Stimulated activated CD4-positive, alpha-beta T cell treated with anti-CD3 and anti-CD28 coated beads, Interleukin-15, amount 100 ng/mL, for 48 hours (primary cell): ENCODE data around the gene AGBL3.

Experiments used
- DNase-seq, 2 donors: peaks; one replicate each; pipeline ENCODE4 v3.0.0-alpha.2; 2020; ENCODE audit warnings: low read depth in 2 of 2

AGBL3 gene

DNA sequence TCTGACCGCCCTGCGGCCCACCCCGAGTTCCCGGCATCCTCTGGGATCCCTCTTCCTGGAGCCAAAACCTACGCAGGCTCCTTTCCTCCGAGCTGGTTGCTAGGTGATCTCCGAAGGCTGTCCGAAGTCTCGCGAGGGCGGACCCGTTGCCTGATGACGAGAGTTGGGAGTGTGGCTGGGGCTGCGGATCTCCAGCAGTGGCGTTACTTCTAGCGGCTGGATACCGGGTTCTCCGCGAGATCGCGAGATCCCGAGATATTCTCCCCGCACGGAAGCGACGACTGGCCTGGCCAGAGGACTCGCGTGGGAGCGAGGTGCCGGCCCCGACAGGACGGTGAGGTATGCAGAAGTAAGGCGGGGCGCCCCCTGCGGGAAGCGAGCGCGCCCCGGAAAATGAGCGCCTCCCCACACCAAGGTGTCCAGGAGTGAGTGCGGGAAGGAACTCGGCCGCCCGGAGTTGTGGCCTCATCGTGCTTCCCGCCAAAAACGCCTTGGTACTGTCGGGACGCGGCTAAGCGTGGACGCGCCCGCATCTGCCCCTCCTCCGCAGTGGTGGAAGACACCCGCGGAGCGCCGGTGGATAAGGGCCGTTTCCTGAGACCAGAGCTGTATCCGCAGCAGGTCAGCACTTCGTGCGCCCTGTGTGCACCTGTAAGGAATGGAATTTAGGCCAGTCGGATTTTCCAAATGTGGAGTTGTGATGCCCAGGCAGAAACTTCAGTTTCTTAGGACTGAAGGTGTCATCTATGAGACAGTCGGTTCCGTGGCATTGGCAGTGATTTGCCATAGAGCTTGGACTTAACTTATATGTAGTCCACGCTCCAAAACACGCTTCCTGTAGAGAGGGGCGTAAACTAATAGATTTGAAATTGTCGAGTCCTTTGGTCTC is at the start of gene AGBL3:
AGBL3 (plus strand) TSS at position 146 of the 889 bp plus-strand sequence. CDS start 1,426 bp downstream, outside the sequence.
- DNase-seq: peak; percentile 81 to 90

DNA sequence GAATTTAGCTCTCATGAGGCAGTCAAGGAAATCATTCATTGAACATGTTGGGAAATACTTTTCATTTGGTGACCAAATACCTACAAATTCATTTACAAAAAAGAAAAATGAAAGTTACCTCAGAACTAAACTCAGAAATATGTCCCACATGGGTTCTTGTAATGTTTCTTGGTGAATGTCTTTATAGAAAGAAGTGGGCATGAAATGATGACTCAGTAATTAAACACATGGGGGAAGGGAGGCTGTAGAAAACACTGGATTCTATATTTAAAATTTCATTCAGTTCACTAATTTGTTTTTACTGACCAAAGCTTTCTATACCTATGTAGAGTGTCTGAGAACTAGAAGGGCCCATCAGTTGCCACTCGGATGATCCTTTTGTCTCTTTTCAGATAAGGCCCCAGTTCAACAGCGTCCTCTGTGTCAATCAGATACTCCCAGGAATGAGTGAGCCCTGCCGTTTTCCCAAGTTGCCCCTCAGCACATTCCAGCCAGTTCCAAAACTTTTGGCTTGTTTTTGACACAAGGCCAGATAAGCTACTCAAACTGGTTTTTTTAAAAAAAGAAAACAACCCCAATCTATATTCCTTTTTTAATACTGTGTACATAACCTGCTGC is 49.3 kb upstream of the AGBL3 start:
- no peak for DNase-seq

DNA sequence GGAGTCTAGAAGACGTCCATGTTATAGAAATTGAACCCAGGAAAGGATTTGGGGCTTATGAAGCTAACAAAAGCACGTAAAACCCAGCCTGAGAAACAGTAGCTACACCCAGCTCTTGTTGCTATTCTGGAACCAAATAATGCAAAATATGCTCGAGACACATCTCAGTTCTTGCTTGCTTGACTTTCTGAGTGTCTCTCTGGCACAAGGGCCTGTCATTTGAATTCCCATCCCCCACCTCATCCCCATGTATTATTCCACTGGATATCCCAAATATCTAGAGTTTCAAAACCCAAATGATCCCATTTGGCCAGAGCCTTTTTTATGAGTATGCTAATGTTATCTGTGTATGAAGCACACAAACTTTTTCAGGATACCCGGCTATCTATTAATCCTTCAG is 48.2 kb upstream of the AGBL3 start:
- DNase-seq: no peak

DNA sequence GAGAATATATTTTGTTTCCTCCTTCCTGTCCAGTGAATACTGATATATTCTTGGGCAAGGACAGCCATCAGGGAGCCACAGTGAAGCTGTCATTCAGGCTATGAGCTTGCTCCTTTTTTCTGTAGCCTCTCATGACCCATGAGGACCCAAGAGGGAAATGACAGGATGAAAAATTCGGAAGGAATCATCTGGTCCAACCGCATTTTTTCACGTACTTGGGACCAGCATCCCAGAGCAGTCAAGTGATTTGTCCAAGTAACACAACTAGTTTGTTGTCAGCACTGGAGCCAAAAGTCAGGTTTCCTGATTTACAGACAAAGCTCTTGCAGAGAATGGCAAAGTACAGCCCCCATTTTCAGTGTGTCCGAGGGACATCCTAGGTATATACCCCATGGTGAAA is 47.2 kb upstream of the AGBL3 start:
- no peak for DNase-seq

DNA sequence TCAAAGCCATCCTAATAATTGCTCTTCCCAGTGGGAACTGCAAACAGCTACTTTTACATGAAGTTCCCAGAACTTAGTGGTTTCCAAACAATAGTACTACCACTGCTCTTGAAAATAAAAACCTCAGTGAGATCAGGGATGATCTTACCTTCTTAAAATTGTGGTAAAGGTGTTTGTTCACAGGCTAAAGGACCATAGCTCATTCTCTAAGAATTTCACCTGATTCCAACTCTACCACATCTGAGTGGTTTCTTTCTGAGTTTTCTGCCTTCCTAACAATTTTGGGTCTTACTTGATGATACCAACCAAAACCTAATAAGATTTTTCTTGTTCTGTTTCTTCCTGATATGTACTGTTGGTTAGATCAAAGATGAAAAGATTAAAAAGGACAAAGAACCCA is 45.6 kb upstream of the AGBL3 start:
- no peak for DNase-seq

DNA sequence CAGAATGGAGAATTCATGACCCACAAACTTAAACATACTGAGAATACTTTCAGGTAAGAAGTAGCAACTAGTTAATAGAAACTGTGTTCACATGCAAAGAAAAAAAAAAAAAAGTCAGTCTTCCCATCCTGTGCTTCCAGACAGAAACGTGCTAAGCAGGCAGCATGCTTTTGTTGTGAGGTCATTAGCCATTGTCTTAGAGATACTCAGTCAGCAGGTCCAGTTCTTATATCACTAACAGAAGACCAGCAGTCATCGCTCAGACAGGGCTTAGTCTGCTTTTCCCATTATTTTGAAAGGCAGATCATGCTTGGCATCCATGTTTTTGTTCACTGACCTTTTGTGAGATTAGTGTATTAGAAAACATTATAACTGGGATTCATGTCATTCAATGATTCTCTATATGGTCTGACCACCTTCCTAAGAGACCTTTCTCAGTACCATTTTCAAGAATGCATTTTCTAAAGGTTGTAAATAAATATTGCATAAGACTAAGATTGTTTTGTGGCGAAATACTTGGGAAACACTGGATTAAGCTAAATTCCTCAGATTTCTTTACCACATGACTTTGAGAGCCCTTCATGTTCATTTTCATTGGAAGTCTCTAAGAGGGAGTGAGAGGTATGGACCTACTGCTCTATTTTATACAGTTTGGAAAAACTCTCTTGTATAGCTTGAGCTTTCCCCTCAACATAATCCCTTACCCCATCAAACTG is 45.0 kb upstream of the AGBL3 start:
- DNase-seq: no peak

DNA sequence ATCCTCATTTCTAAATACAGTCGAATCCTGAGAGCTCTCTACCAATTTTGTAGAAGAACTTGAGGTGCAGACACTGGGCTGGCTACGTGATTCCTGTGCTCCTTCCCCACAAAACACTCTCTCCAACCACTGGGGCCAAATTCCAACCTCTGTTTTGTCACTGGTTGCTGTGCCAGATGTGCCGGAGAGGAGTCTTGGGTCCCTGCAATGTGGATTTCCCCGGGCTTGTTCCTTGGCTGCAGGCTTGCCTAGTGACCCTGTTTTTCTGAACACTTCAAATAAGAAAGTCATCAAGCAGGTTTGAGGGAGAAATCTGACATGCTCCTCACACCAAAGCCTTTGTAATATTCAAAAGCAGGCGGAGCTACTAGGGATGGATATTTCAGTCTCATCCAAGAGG is 44.4 kb upstream of the AGBL3 start:
- no peak for DNase-seq

DNA sequence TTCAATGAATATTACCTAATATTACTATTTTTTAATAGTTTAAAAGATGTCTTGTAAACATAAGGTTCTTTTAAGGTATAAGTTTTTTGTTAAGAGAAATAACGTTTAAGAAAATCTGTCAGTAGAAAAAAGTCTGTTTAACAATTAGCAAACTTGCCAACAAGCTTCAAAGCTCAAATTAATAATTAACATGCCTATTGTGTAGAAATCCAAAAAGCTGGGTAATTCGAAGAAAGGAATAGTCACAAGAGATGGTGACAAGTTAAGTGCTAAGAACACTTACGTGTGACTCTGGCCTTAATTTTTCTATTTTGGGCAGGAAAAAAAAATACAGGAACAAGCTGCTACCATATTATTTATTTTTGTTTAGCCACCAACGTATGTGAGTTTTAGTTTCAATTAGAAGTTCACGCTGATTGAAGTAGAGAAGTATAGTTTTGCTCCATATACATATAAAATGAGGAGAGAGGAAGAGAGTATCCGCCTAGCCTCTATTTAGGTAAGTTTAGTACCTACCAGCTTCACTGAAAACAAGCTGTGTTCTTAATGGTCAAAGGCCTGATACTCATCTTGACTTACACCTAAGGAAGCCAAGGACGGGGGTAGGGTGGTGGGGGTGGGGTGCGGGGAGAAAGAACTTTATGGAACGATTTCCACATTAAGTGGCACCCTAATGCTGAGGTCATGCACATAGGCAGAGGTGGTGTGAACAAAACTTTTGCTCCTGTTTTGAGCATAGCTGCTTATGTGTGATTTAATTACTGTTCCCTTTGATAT is 43.4 kb upstream of the AGBL3 start:
- DNase-seq: no peak

DNA sequence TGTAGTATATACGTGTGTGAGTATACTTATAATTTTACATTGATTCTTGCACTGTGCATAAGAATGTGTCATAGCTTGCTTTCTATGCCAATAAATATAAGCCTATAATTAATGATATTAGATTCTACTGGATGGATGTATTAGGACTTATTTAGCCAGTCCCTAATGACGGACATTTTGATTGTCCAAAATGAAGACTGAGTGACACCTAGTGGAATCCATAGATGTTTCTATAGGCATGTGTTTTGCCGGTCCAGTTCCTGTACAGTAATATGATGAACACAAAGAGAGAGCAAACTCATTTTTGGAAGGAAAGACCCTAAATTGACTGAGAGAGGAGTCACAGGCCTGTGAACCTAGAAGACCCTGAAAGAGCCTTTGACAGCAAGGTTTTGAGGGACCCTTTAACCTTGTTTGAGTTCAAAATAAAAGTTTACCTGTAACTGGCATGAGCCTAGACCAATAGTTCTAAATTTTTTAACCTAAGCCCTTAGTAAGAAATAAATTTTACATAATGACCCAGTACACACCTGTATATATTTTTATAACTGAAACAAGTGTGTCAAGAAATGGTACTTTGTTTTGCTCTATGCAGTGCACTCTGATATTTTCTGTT is 42.4 kb upstream of the AGBL3 start:
- DNase-seq: no peak

DNA sequence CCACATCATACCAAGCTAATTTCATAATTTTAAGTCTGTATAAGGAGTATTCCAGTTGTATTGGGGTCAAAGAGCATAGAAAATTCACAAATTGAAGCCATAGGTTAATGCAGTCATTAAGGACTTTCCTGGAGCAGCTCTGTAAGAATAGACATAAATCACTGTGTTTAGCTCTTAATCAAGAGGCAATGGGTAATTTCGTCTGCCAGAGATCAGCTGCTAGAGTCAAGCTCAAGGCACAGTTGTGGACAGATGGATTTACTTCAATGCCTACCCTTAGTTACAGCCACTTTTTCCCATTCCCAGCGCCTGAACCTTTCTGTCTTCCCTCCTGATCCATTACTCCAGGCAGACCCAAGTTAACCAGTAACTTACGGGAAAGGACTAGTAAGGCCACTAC is 40.6 kb upstream of the AGBL3 start:
- DNase-seq: no peak

DNA sequence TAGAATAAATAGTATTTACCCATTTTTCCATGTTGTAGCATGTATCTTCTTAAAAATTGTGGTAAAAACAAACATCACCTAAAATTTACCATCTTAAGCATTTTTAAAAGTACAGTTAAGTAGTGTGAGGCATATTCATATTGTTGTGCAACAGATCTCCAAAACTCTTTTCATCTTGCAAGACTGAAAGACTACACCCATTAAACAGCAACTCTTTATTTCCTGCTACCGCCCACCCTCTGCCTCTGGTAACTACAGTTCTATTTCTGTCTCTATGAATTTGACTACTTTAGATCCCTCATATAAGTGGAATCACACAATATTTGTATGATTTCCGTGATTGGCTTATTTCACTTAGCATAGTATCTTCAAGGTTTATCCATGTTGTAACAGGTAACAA is 40.0 kb upstream of the AGBL3 start:
- no peak for DNase-seq

DNA sequence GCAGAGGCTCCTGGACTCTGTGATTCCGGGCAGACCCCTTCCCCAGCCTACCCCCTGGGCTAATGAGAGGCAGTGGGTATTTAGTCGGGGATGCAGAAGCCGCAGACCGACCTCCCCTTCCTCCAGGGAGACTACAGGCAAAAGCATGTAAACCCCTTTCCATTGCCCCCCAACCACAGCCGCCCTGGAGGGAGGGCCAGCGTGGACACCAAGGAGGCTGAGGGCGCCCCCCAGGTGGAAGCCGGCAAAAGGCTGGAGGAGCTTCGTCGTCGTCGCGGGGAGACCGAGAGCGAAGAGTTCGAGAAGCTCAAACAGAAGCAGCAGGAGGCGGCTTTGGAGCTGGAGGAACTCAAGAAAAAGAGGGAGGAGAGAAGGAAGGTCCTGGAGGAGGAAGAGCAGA is 39.0 kb upstream of the AGBL3 start:
- no peak for DNase-seq

DNA sequence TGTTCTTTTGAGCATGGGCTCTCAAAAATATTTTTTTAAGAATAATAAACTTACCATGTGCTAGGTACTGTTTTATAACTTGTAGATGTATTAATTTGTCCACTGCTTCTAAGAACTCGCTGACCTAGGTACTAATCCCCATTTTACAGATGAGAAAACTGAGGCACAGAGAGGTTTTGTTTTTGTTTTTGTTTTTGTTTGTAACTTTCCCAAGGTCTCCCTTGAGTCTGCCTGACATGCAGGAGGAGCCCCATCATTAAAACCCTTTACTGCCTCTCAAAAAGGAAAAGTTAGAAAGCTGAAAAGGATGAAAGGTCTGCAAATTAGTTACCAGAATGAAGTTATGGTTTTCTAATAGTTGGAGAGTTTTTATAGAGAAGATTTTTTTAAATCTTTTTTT is 38.5 kb upstream of the AGBL3 start:
- DNase-seq: no peak

DNA sequence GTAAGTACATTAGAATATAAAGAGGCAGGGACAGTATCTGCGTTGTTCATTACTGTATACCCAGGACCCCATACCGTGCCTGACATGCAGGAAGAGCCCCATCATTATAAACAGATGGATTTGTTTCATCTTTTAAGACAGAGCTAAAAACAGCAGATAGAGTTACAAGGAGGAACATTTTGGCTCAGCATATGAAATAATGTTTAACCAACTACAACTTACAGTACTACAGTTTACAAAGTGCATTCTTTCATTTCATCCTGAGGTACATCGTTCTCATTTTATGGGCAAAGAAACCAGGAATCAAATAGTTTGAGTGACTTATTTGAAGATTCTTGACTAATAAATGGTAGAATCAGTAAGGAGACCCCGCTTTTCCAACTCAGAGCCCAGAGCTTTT is 38.1 kb upstream of the AGBL3 start:
- no peak for DNase-seq

DNA sequence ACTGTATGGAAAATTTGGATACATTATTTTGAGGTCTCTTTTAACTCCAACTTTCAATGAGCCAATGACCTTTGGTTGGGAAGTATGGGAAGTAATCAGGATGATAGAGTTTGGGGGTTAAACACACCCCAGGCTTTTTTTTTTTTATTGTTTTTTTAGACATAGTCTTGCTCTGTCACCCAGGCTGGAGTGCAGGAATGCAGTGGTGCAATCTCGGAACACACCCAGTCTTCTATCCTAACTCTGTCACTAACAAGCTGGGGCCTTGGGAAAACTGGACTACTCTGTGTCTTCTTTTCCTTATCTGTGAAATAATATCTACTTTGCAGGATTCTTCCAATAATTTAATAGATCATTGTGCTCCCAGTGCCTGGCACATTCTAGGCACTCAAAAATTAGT is 37.6 kb upstream of the AGBL3 start:
- DNase-seq: no peak

DNA sequence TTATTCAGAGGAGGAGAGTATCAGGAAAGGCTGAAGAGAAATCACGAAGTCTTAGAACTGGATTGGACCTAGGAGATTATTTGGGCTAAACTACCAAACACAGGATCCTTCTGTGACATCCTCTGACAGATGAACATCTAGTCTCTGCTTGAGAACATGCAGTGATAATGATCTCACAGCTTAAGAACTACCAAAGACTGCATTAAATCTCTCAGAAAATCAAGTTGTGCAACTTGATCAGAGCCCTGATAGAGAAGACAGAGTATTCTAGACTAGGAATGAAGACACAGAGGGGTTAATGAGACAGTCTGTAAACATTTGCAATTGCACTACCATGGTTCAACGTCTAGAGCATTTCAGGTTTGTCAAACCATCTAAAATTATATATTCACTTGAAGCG is 37.1 kb upstream of the AGBL3 start:
- no peak for DNase-seq

DNA sequence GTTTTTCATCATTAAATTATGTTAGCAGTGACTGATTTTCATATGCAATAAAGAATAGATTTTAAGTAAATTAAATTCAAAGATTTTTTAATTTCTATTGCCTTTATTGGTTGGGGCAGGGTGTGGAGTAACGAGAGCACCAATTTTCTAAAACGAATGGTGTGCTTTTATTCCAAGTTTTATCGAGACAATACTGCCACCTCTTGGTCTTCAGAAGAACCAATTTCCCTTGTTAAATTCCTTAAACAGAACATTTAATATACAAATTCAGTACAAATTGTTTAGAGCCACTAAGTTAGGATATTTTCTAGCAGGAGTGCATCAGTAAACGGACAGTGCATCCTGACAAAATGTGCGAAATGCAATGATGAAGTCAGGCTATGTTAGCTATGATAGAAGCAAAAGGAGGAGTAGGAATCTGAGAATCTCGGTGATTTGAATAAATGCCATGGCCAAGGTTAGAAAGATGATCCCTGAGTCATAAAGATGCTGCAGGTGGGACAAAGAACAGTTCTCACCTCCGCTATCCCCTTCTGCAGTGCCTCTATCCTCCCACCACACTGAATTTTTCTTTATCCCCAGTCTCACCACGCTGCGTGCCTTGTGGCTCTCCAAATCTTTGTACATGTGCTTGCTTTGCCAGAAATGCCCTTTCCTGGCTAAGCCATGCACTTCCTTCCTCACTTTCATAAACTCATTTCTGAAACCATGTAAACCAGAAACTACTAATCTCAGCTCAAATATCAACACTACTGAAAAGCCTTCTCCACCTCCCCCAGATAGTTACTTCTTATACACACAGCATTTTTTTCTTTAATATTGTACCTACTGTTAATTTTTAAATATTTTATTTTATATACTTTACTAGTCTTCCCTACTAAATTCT is 31.9 kb upstream of the AGBL3 start:
- DNase-seq: no peak

DNA sequence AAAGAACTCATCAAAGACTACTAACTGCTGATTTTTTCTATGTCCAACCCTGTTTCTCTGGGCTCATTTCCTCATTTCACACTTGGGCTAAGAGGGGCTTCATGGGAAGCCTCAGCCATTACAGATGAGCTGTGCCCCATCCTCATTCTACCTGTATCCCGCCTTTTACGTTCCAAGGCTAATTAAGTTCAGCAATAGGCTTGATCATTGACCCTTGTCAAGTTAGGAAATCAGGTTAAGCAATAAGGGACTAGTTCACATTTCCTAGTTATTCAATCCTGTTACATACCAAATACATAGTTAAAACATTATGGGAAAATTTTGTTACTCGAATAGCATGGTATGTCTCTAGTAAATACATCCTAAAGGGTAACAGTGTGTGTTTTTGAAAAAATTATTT is 29.3 kb upstream of the AGBL3 start:
- DNase-seq: no peak

DNA sequence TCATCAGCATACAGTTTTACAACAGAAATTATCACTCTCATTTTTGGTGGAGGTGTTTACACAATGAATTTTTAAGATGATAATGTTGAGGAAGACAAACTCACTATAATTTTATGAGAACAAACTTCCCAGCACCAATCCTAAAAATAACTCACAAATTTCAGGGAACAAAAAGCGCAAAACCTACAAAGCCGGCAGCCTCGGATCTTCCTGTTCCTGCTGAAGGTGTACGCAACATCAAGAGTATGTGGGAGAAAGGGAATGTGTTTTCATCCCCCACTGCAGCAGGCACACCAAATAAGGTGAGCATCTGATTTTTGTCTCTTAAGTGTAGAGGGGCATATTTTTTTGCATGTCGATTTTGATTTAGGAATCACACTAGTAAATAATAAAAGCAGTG is 26.5 kb upstream of the AGBL3 start:
- no peak for DNase-seq

DNA sequence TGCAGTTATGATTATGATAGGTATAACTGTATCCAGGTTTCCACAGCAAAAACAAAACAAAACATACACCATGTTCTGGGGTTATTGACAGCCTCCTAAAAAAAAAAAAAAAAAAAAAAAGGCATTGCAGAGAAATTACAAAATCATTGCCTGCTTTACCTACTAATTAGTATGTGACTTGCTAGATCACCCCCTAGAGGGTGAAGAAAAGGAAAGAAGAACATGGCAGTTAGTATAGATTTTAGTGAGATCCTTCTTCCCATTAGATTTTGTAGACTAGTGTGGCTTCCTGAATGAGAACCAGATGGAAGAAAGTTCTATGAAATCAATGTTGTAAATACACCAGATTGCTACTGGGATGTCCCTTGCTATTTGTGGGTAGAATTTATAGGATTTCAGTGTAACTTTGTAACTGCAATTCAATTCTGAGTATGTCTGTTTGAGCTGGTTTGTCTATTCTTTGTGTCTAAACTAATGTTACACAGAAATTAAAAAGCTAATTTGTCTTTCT is 24.0 kb upstream of the AGBL3 start:
- no peak for DNase-seq
